Activated gamma-delta T cell treated with Interleukin-2 at 50 U/mL for 16 hours (primary cell): ENCODE measurements around the gene LEMD2.

Experiments
- DNase-seq: peaks from one replicate; pipeline ENCODE4 v3.0.0-alpha.2; 2020

The LEMD2 gene

GRCh38 chr6:33732817-33733708, 55.9 kb downstream of the LEMD2 start:
- no peak for DNase-seq

- no peak for DNase-seq
Measured at GRCh38 chr6:33732385-33732784, 56.5 kb downstream of the LEMD2 start.

GRCh38 chr6:33731751-33732282, 57.1 kb downstream of the LEMD2 start:
- DNase-seq: no peak

- no peak for DNase-seq
Measured at GRCh38 chr6:33731035-33731434, 57.9 kb downstream of the LEMD2 start.

GRCh38 chr6:33730611-33731010, 58.3 kb downstream of the LEMD2 start:
- no peak for DNase-seq

GRCh38 chr6:33729059-33729458, 59.9 kb downstream of the LEMD2 start:
- no peak for DNase-seq

- DNase-seq: no peak
Measured at GRCh38 chr6:33728438-33728837, 60.5 kb downstream of the LEMD2 start.

GRCh38 chr6:33727932-33728331, 61.0 kb downstream of the LEMD2 start:
- DNase-seq: no peak

- DNase-seq: no peak
Measured at GRCh38 chr6:33727126-33727525, 61.8 kb downstream of the LEMD2 start.

- DNase-seq: no peak
Measured at GRCh38 chr6:33726696-33727095, 62.2 kb downstream of the LEMD2 start.

GRCh38 chr6:33725891-33726673, 62.8 kb downstream of the LEMD2 start:
- DNase-seq: no peak

GRCh38 chr6:33725222-33725621, 63.7 kb downstream of the LEMD2 start:
- DNase-seq: no peak

- DNase-seq: no peak
Measured at GRCh38 chr6:33724102-33725023, 64.6 kb downstream of the LEMD2 start.

GRCh38 chr6:33723371-33724085, 65.4 kb downstream of the LEMD2 start:
- DNase-seq: no peak

GRCh38 chr6:33722103-33722623, 66.8 kb downstream of the LEMD2 start:
- no peak for DNase-seq

- no peak for DNase-seq
Measured at GRCh38 chr6:33721508-33721907, 67.4 kb downstream of the LEMD2 start.
